Colonic mucosa (tissue), 4 donors: ENCODE data around the gene HIPK2. TPM values are rescaled to one million over a fixed set of nuclear protein-coding genes. Genes with fewer than 3 reads are reported as not detected.

Source experiments
- DNase-seq: peaks from one replicate; pipeline ENCODE4 v3.0.0-alpha.2; 2020
- H3K27ac ChIP-seq: fragments of 200-600 bp; one replicate; pipeline ENCODE4 v1.8.0; 2021
- H3K27me3 ChIP-seq: fragments of 200-600 bp; one replicate; pipeline ENCODE4 v1.8.0; 2021
- H3K36me3 ChIP-seq: fragments of 200-600 bp; one replicate; pipeline ENCODE4 v1.8.0; 2021
- H3K4me1 ChIP-seq: fragments of 200-600 bp; one replicate; pipeline ENCODE4 v1.8.0; 2021; ENCODE audit warnings: mild to moderate bottlenecking
- H3K4me3 ChIP-seq: fragments of 200-600 bp; one replicate; pipeline ENCODE4 v1.8.0; 2021
- H3K9ac ChIP-seq, 2 donors: one replicate each; pipeline ENCODE4 v1.7.0; 2013; ENCODE audit warnings: control low read depth in 2 of 2, low read depth in 2 of 2, low read length in 2 of 2
- H3K9me3 ChIP-seq: fragments of 200-600 bp; one replicate; pipeline ENCODE4 v1.8.0; 2021
- intact Hi-C: fragments of 100-400 bp; cut with DNase I; formaldehyde crosslinking; loops from one replicate; pipeline ENCODE4 v1.14.1; 2022
- total RNA-seq, 2 donors: library from RNA; stranded (reverse); fragmentation: NEBNext Ultra II Directional in 1 of 2; extraction: Animal tissue kit (Norgen Biotek cat#: 25700) in 1 of 2; gene quantifications; one replicate each; pipeline ENCODE4 v1.2.1, GENCODE V29; 2021
- TF ChIP-seq, protein P1 (sequence below): fragments of 200-600 bp; IDR thresholded peaks from one replicate; pipeline ENCODE4 v1.8.0; 2022; ENCODE audit warnings: antibody characterized with exemption, mild to moderate bottlenecking
- donor health status: healthy.
- donor health status: DM: no; HTN: no; CAD: no.
- donor health status: DM: no; HTN: no; CAD: no.

HIPK2 gene
- total RNA-seq, 2 donors from 2014 or later: 25.3 to 28.4 TPM

DNA sequence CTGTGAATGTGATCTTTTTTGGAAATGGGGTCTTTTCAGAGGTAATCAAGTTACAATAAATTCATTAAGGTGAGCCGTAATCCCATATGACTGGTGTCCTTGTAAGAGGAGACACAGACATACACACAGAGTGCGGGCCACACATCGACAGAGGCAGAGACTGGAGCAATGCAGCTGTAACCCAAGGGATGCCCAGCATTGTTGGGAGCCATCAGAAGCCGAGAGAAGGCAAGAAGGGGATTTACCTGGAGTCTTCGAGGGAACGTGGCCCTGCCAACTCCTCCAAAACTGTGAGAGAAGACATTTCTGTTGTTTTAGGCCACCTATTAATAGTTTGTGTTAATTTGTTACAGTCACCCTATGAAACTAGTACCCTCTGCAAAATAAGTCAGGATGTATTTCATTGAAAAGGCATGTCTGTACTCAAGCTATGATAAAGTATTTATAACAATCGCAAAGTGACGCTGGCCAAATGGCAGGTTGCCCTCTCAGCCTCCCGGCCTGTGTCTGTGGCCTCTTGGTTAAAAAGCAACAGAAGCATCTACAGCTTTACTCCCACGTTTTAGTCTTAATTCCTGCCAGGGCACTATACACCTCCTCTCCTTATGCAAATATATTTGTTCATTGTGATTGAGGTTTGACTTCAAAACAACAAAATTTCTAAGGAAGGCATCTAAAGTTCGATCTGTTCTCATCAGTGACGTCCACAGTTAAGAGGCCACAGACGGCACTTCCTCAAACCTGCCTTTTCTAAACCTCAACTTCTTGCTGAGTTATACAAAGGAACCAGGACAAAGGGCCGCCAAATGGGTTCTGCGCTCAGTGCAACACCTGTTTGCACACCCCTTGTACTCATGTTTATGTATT, 46.8 kb downstream of the HIPK2 start:
- intact Hi-C loops: no loop called here
- DNase-seq: no peak

DNA sequence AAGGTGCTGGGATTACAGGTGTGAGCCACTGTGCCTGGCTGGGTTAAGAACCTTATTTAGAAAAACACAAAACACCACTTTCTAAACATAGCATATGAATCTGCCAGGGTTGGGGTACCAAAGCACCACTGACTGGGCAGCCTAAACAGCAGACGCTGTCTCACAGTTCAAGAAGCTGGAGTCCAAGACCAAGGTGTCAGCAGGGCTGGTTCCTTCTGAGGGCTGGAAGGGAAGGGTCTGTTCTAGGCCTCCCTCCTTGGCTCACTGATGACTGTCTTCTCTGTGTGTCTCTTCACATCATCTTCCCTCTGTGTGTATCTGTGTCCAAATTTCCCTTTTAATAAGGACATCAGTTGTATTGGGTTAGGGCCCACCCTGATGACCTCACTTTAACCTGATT, 49.6 kb downstream of the HIPK2 start:
- H3K4me3 ChIP-seq: no peak overlapping the region
- TF ChIP-seq, protein P1, sequence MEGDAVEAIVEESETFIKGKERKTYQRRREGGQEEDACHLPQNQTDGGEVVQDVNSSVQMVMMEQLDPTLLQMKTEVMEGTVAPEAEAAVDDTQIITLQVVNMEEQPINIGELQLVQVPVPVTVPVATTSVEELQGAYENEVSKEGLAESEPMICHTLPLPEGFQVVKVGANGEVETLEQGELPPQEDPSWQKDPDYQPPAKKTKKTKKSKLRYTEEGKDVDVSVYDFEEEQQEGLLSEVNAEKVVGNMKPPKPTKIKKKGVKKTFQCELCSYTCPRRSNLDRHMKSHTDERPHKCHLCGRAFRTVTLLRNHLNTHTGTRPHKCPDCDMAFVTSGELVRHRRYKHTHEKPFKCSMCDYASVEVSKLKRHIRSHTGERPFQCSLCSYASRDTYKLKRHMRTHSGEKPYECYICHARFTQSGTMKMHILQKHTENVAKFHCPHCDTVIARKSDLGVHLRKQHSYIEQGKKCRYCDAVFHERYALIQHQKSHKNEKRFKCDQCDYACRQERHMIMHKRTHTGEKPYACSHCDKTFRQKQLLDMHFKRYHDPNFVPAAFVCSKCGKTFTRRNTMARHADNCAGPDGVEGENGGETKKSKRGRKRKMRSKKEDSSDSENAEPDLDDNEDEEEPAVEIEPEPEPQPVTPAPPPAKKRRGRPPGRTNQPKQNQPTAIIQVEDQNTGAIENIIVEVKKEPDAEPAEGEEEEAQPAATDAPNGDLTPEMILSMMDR: no peak
- no peak overlapping the region for H3K27ac ChIP-seq
- peaks cover 13% of the 10 kb centered on the region for H3K4me1 ChIP-seq
- no peak overlapping the region for H3K9ac ChIP-seq
- H3K27me3 ChIP-seq: no peaks in the 10 kb centered on the region
- intact Hi-C loops: no loop called here
- no peak for DNase-seq
- H3K36me3 ChIP-seq: no peaks in the 10 kb centered on the region
- no peaks in the 10 kb centered on the region for H3K9me3 ChIP-seq

More for the DNA sequence above, 46.8 kb downstream of the HIPK2 start:
- H3K9me3 ChIP-seq: no peaks in the 10 kb centered on the region
- no peaks in the 10 kb centered on the region for H3K36me3 ChIP-seq
- H3K4me3 ChIP-seq: no peak overlapping the region
- no peak overlapping the region for H3K27ac ChIP-seq
- H3K27me3 ChIP-seq: no peaks in the 10 kb centered on the region
- TF ChIP-seq, protein P1: no peak
- H3K9ac ChIP-seq: peak overlapping the region in 1 of 2 donors; percentile 63
- peaks cover 13% of the 10 kb centered on the region for H3K4me1 ChIP-seq

DNA sequence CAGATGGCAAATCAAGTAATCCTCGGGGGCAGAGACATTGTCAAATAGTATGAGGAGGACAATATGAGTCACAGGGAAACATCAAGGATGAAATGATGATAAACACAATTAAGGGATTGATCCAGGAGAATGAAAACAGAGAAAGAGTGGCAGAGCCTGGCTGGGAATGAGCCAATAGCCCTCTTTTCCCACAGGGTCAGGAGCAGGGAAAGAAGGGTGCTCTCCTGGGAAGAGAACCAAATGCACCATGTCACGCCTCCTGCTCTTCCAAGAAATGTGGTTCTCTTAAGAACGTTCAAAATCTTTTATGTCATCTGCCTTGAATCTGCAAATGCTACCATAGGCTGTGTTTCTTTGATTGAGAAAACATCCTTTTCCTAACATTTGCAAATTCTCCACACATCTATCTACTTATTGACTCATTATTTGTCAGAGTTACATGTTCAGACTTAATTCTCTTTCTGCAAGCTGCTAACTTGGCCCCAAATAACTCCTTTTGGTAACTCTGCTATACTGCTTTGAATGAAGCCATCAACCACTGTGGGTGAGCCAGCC, 50.6 kb downstream of the HIPK2 start:
- no peaks in the 10 kb centered on the region for H3K9me3 ChIP-seq
- no peak for DNase-seq
- no peak overlapping the region for H3K4me3 ChIP-seq
- no peaks in the 10 kb centered on the region for H3K27me3 ChIP-seq
- H3K4me1 ChIP-seq: peaks cover 17% of the 10 kb centered on the region
- no peak overlapping the region for H3K9ac ChIP-seq
- H3K36me3 ChIP-seq: no peaks in the 10 kb centered on the region
- intact Hi-C loops: no loop called here
- TF ChIP-seq, protein P1: no peak
- H3K27ac ChIP-seq: no peak overlapping the region

DNA sequence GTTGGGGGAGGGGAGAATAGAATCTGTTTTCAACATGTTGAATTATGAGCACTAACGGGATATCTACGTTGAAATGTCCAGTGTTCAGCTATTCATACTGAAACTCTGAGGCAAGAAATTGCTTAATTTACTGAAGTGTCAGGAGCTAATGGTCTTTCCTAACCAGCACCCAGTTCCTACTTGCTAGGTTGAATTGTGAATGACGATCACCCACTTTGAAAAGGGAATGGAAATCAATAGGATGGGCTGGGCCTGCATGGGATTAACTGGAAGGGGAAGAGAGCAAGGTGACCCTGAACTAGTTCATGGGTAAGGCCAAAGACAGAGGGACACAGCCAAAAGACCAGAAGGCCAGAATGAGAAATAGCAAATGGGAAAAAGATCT, 51.3 kb downstream of the HIPK2 start:
- H3K36me3 ChIP-seq: no peaks in the 10 kb centered on the region
- TF ChIP-seq, protein P1: no peak
- peaks cover 19% of the 10 kb centered on the region for H3K4me1 ChIP-seq
- H3K27me3 ChIP-seq: no peaks in the 10 kb centered on the region
- H3K9me3 ChIP-seq: no peaks in the 10 kb centered on the region
- DNase-seq: no peak
- no peak overlapping the region for H3K4me3 ChIP-seq
- H3K27ac ChIP-seq: peak overlapping the region; percentile 32
- intact Hi-C loops: no loop called here
- no peak overlapping the region for H3K9ac ChIP-seq

DNA sequence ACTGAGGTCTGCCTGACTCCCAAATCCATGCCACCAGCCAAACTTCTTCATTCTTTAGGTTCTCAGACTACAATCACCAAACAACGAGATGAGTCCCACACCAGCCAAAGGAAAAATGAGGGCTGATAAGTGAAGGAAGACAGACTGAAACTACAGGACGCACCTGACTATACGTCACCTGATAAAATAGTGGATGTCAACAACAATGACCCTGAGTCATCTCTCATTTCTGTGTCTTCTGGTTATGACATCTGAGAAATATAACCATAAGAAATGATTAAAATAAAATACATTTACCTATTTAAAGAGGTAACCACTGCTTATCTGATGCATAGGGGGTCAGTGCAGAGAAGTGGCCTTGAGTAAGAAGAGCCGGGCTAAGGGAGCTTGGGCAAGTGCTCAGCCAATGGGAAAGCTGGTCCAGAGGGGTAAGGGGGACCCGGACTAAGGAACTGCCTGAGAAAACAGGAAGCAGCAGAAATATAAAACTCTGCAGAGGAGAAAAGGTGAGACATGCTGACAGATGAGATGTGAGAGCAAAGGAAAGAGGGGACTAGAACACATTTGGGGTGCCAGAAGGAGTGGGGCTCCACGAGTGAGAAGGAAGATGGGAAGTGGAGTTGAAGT, 51.8 kb downstream of the HIPK2 start:
- Histone ChIP-seq H3K9me3 (no peaks in the 10 kb centered on the region), H3K27me3 (no peaks in the 10 kb centered on the region), H3K27ac (peak overlapping the region; percentile 32), H3K4me1 (peaks cover 23% of the 10 kb centered on the region), H3K36me3 (no peaks in the 10 kb centered on the region), H3K9ac (no peak overlapping the region), H3K4me3 (no peak overlapping the region)
- TF ChIP-seq, protein P1: no peak
- intact Hi-C loops: no loop called here
- DNase-seq: no peak
